HG02610 (cell line): Measurements from ENCODE around the gene HSPG2.
"Not testable (repeated sequence)": the region's sequence is repeated elsewhere in the genome, so short reads cannot be mapped to it uniquely, and the experiment has no call there.

Experiments used
- ATAC-seq: cut with Tn5 transposase; IDR thresholded peaks from one replicate; pipeline ENCODE4 v1.9.1; 2021; ENCODE audit warnings: mild to moderate bottlenecking, moderate library complexity; ENCODE audit not compliant: unreplicated experiment

HSPG2 gene

GRCh38 chr1:21813542-21813941 is 123.6 kb downstream of the HSPG2 start:
- ATAC-seq = no peak

- ATAC-seq = no peak
Observed at GRCh38 chr1:21811875-21812305, 125.2 kb downstream of the HSPG2 start, which contains the start of gene LDLRAD2. Gene LDLRAD2 (plus strand): TSS chr1:21812265. CDS start chr1:21812452, 187 bp downstream.

- ATAC-seq = no peak
Observed at GRCh38 chr1:21804536-21804935, 132.6 kb downstream of the HSPG2 start.

GRCh38 chr1:21801100-21801499 is 136.0 kb downstream of the HSPG2 start:
- ATAC-seq = no peak

- ATAC-seq = no peak
Observed at GRCh38 chr1:21799730-21800129, 137.4 kb downstream of the HSPG2 start.

- ATAC-seq = no peak
Observed at GRCh38 chr1:21795075-21795474, 142.0 kb downstream of the HSPG2 start.

- no peak for ATAC-seq
Observed at GRCh38 chr1:21794656-21795055, 142.5 kb downstream of the HSPG2 start.

- no peak for ATAC-seq
Observed at GRCh38 chr1:21793104-21793503, 144.0 kb downstream of the HSPG2 start.

- ATAC-seq = no peak
Observed at GRCh38 chr1:21786640-21787039, 150.5 kb downstream of the HSPG2 start.

GRCh38 chr1:21785764-21786163 is 151.3 kb downstream of the HSPG2 start:
- ATAC-seq = not testable (repeated sequence)

- no peak for ATAC-seq
Observed at GRCh38 chr1:21783679-21784603, 153.2 kb downstream of the HSPG2 start.

GRCh38 chr1:21782868-21783678 is 154.0 kb downstream of the HSPG2 start, which contains the start of gene USP48:
Gene USP48 (minus strand): TSS chr1:21783149. CDS start chr1:21782957, 192 bp downstream.
- peak; percentile 62 for ATAC-seq

- ATAC-seq = peak; percentile 5
Observed at GRCh38 chr1:21782349-21782867, 154.7 kb downstream of the HSPG2 start.

GRCh38 chr1:21781815-21782348 is 155.2 kb downstream of the HSPG2 start:
- ATAC-seq = peak; percentile 16

GRCh38 chr1:21779613-21780521 is 157.2 kb downstream of the HSPG2 start:
- ATAC-seq = peak; percentile 48

- no peak for ATAC-seq
Observed at GRCh38 chr1:21778405-21778727, 158.7 kb downstream of the HSPG2 start.

- ATAC-seq = not testable (repeated sequence)
Observed at GRCh38 chr1:21776925-21777324, 160.2 kb downstream of the HSPG2 start.

GRCh38 chr1:21775985-21776562 is 161.0 kb downstream of the HSPG2 start:
- no peak for ATAC-seq

- ATAC-seq = no peak
Observed at GRCh38 chr1:21775550-21775914, 161.6 kb downstream of the HSPG2 start.
